Superior temporal gyrus (tissue), 1 donor: Measurements from ENCODE around the gene CCDC184.
A peak's percentile ranks its signal among the peaks of the same experiment; 100 is the strongest.
"Not testable (repeated sequence)": the region's sequence is repeated elsewhere in the genome, so short reads cannot be mapped to it uniquely, and the experiment has no call there.

ENCODE experiments used
- DNase-seq: peaks from one replicate; pipeline ENCODE4 v3.0.0-alpha.2; 2016; ENCODE audit errors: extremely low spot score

The CCDC184 gene

GRCh38 chr12:48183091-48183875 is at the start of gene CCDC184:
CCDC184 (plus strand) TSS chr12:48183644; CDS start chr12:48184123, 479 bp downstream.
- DNase-seq: peak; percentile 89

GRCh38 chr12:48135027-48135426 is 48.4 kb upstream of the CCDC184 start:
- no peak for DNase-seq

- DNase-seq: no peak
Measured at GRCh38 chr12:48142818-48143674, 40.4 kb upstream of the CCDC184 start.

GRCh38 chr12:48143898-48144297 is 39.5 kb upstream of the CCDC184 start:
- DNase-seq: no peak

GRCh38 chr12:48145981-48146380 is 37.5 kb upstream of the CCDC184 start:
- no peak for DNase-seq

- DNase-seq: no peak
Measured at GRCh38 chr12:48151103-48151771, 32.2 kb upstream of the CCDC184 start.

- not testable (repeated sequence) for DNase-seq
Measured at GRCh38 chr12:48155786-48156185, 27.7 kb upstream of the CCDC184 start.

GRCh38 chr12:48156652-48157017 is 26.8 kb upstream of the CCDC184 start:
- no peak for DNase-seq

GRCh38 chr12:48157018-48157888 is 26.2 kb upstream of the CCDC184 start, which contains the start of gene ASB8:
ASB8 (minus strand) TSS chr12:48157515; CDS start chr12:48153496, 4,019 bp downstream.
- DNase-seq: peak; percentile 100

- no peak for DNase-seq
Measured at GRCh38 chr12:48157889-48158370, 25.5 kb upstream of the CCDC184 start.

- DNase-seq: no peak
Measured at GRCh38 chr12:48160046-48160445, 23.4 kb upstream of the CCDC184 start.

GRCh38 chr12:48160807-48161206 is 22.6 kb upstream of the CCDC184 start:
- no peak for DNase-seq

GRCh38 chr12:48163150-48163747 is 20.2 kb upstream of the CCDC184 start:
- no peak for DNase-seq

- DNase-seq: no peak
Measured at GRCh38 chr12:48164451-48164850, 19.0 kb upstream of the CCDC184 start.

GRCh38 chr12:48165089-48165981 is 18.1 kb upstream of the CCDC184 start:
- DNase-seq: peak; percentile 75

- no peak for DNase-seq
Measured at GRCh38 chr12:48169011-48169410, 14.4 kb upstream of the CCDC184 start.

- no peak for DNase-seq
Measured at GRCh38 chr12:48175613-48176416, 7.6 kb upstream of the CCDC184 start.

- DNase-seq: no peak
Measured at GRCh38 chr12:48176417-48176751, 7.1 kb upstream of the CCDC184 start.

- DNase-seq: no peak
Measured at GRCh38 chr12:48177982-48178381, 5.5 kb upstream of the CCDC184 start.
